T-helper 17 cell (primary cell): ENCODE measurements around the gene ZC3H11A. TPM values are rescaled to one million over a fixed set of nuclear protein-coding genes. Genes with fewer than 3 reads are reported as not detected.
"Not testable (repeated sequence)": the region's sequence is repeated elsewhere in the genome, so short reads cannot be mapped to it uniquely, and the experiment has no call there.

Source experiments
- ATAC-seq: fragments of 150-1000 bp; cut with Tn5 transposase; 2 replicates; pipeline ENCODE4 v1.10.0; 2021; ENCODE audit warnings: mild to moderate bottlenecking, moderate library complexity
- DNase-seq, 3 donors: peaks; one replicate each; pipeline versions ENCODE4 v3.0.0 to v3.0.0-alpha.2; 2020 to 2021
- H3K9me3 ChIP-seq: one replicate; pipeline ENCODE4 v1.7.0; 2013; ENCODE audit warnings: low read length, mild to moderate bottlenecking; ENCODE audit not compliant: control insufficient read depth, poor library complexity, severe bottlenecking
- H3K27ac Mint-ChIP-seq: one replicate; pipeline ENCODE4 v1.8.0; 2022; ENCODE audit warnings: mild to moderate bottlenecking, moderate library complexity, mixed read lengths
- H3K27me3 Mint-ChIP-seq: one replicate; pipeline ENCODE4 v1.8.0; 2022; ENCODE audit warnings: mixed read lengths
- H3K36me3 Mint-ChIP-seq: one replicate; pipeline ENCODE4 v1.8.0; 2022; ENCODE audit warnings: low read depth, mixed read lengths
- H3K4me1 Mint-ChIP-seq: one replicate; pipeline ENCODE4 v1.8.0; 2022; ENCODE audit warnings: mild to moderate bottlenecking, mixed read lengths
- H3K4me3 Mint-ChIP-seq: one replicate; pipeline ENCODE4 v1.8.0; 2022; ENCODE audit warnings: mild to moderate bottlenecking, moderate library complexity, mixed read lengths
- total RNA-seq, 4 donors: library from RNA in 2 of 4; stranded (reverse) in 2 of 4; gene quantifications; one replicate each; pipeline ENCODE4 v1.2.3 and lab custom pipeline; 2022 to 2026

ZC3H11A gene
- 10 to 100 TPM; 71.8 to 80.5 TPM for total RNA-seq
- 2.4 to 2.7 reads per million in 2 donors for total RNA-seq (lab: John Stamatoyannopoulos, UW)

DNA sequence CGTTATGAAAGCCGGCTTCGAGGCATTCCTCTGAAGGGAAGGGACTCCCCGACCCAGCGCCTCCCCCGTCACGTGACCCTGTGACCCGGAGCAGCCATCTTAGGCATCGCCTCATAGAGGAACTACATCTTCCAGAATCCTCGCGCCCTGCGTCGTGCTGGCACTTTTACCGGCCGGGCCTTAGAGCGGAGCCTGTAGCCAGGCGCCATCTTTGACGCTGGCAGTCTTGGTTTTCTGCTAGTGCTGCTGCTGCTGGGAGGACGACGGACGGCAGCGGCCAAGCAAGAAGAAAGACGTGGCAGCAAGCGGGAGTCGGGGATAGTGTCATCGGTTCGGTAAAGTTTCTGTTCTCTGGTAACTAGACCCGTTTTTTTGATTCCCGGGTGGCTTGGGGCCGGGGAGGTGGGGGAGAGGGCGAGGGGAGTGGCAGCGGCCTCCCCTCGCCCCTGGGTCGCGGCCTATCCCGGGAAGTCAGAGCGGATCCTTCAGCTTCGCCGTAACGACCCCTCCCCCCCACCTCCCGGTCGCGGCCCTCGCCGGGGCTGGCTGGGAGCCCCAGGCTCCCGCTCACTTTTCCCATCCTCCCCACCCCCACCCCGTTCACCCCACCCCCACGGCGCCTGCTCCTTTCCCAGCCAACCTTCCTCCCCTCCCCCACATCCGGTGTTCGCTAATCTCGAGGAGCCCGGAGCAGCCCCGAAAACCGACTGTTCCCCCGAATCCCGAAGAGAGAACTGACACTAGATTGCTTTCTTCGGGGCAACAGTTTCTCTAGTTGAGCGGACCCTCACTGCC, at the start of gene ZC3H11A, which contains the start of gene ZBED6:
Gene ZC3H11A, plus strand, starts transcription at position 183 of the 795 bp plus-strand sequence. CDS start 21,448 bp downstream, outside the sequence.
Gene ZBED6, plus strand, starts transcription at position 183 of the 795 bp plus-strand sequence. CDS start 1,900 bp downstream, outside the sequence.
- H3K4me1 Mint-ChIP-seq = peaks cover 38% of the 10 kb centered on the region
- H3K27ac Mint-ChIP-seq = peak within 1 kb of the TSS; percentile 98
- peaks cover 7% of the 10 kb centered on the region for H3K36me3 Mint-ChIP-seq
- H3K9me3 ChIP-seq = no peaks in the 10 kb centered on the region
- H3K4me3 Mint-ChIP-seq = peak within 1 kb of the TSS; percentile 100
- ATAC-seq (peak; percentile 99), DNase-seq (peak; percentile 95 to 97 (median 96))
- no peaks in the 10 kb centered on the region for H3K27me3 Mint-ChIP-seq

DNA sequence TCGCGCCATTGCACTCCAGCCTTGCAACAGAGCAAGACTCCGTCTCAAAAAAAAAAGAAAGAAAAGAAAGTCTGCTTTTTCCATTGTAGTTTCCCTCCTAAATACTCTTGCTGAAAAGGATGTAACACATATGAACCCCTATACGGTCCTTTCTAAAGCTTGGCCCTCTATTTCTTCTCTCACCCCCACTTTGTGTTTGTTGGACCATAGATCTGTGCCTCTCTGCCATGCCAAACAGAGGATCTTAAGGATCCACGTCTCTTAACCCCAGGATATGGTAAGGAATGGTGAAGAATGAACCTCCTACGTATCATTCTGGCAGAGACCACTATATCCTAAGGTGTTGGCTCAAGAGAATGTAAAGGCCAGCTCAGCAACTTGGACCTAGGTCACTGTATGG, 49.1 kb upstream of the ZC3H11A start:
- Mint-ChIP-seq H3K4me3 (no peak overlapping the region), H3K27ac (no peak overlapping the region), H3K36me3 (peaks cover 4% of the 10 kb centered on the region), H3K27me3 (no peaks in the 10 kb centered on the region), H3K4me1 (peaks cover 21% of the 10 kb centered on the region)
- DNase-seq (no peak), ATAC-seq (no peak)
- H3K9me3 ChIP-seq = no peaks in the 10 kb centered on the region

DNA sequence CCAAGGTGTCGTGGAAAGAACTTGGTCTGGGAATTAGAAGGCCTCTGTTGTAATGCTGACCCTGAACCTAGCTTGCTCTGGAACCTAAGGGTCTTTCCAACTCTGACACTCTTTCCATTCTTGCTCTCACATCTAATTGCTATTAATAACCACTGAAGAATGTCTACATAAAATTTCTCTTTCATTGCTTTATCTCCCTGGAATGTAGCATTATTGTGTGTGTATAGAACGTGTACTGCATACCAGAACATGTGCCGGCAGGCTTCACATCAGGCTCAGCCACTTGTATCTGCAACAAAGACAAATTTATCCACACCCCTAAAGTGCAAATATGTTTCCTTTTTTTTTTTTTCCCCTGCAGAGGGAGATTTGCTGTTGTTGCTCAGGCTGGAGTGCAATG, 44.4 kb upstream of the ZC3H11A start:
- Mint-ChIP-seq H3K4me3 (no peak overlapping the region), H3K27me3 (no peaks in the 10 kb centered on the region), H3K4me1 (peaks cover 18% of the 10 kb centered on the region), H3K36me3 (no peaks in the 10 kb centered on the region), H3K27ac (no peak overlapping the region)
- H3K9me3 ChIP-seq = no peaks in the 10 kb centered on the region
- ATAC-seq (no peak), DNase-seq (no peak)

DNA sequence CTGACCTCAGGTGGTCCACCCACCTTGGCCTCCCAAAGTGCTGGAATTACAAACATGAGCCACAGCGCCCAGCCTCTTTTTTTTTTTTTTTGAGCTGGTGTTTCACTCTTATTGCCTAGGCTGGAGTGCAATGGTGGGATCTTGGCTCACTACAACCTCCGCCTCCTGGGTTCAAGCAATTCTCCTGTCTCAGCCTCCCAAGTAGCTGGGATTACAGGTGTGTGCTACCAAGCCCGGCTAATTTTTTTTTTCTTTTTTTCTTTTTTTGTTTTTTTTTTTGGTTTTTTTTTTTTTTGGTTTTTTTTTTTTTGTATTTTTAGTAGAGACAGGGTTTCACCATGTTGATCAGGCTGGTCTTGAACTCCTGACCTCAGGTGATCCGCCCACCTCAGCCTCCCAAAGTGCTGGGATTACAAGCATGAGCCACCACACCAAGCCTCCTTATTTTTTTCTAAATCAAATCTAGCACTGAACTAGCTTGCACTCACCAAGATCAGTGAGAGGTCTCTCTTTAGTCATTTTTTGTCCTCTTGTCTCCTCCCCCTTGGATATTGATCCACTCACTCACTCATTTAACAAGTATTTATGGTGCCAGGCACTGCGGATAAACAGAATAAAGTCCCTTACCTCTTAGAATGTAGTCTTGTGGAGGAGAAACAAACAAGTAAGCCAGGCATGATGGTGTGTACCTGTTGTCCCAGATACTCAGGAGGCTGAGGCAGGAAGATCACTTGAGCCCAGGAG, 43.6 kb upstream of the ZC3H11A start:
- H3K4me1 Mint-ChIP-seq = peaks cover 21% of the 10 kb centered on the region
- H3K27ac Mint-ChIP-seq, H3K27me3 Mint-ChIP-seq, H3K36me3 Mint-ChIP-seq, DNase-seq, ATAC-seq, H3K9me3 ChIP-seq, H3K4me3 Mint-ChIP-seq: not testable (repeated sequence)

DNA sequence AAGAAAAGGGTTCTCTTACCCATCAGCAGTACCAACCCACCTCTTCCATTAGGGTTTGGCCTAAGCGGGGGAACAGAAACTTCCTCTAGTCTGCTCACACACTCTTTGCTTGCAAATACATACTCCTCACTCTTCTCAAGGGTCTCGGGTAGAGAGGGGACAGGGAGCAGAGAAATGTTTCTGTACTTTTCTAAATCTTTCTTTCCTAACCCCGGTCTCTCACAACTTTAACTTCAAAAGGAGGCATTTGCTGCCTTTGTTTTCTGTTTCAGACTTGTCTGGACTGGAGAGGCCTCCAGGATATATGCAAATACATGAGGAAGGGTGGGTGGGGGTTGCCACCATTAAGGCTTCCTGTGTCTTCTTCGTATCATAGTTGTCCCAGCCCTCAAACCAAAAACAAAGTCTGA, 41.0 kb upstream of the ZC3H11A start:
- peak overlapping the region; percentile 93 for H3K27ac Mint-ChIP-seq
- DNase-seq (no peak), ATAC-seq (peak; percentile 71)
- peaks cover 2% of the 10 kb centered on the region for H3K36me3 Mint-ChIP-seq
- no peaks in the 10 kb centered on the region for H3K9me3 ChIP-seq
- peaks cover 20% of the 10 kb centered on the region for H3K4me1 Mint-ChIP-seq
- H3K27me3 Mint-ChIP-seq = no peaks in the 10 kb centered on the region
- H3K4me3 Mint-ChIP-seq = peak overlapping the region; percentile 41

DNA sequence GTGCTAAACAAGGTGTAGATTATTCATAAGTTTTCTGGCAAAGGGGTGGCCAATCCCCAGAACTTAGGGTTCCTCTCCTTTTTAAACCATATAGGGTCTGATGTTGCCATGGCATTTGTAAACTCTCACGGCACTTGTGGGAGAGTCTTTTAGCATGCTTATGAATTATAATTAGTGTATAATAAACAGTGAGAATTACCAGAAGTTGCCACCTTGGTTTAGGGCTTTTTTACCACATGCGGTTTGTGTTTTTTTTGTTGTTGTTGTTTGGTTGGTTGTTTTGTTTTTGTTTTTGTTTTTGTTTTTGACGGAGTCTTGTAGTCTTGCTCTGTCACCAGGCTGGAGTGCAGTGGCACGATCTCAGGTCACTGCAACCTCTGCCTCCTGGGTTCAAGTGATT, 39.4 kb upstream of the ZC3H11A start:
- no peaks in the 10 kb centered on the region for H3K27me3 Mint-ChIP-seq
- peaks cover 20% of the 10 kb centered on the region for H3K4me1 Mint-ChIP-seq
- no peaks in the 10 kb centered on the region for H3K9me3 ChIP-seq
- H3K36me3 Mint-ChIP-seq = peaks cover 2% of the 10 kb centered on the region
- peak overlapping the region; percentile 25 for H3K4me3 Mint-ChIP-seq
- peak overlapping the region; percentile 43 for H3K27ac Mint-ChIP-seq
- DNase-seq = no peak
- ATAC-seq = no peak

DNA sequence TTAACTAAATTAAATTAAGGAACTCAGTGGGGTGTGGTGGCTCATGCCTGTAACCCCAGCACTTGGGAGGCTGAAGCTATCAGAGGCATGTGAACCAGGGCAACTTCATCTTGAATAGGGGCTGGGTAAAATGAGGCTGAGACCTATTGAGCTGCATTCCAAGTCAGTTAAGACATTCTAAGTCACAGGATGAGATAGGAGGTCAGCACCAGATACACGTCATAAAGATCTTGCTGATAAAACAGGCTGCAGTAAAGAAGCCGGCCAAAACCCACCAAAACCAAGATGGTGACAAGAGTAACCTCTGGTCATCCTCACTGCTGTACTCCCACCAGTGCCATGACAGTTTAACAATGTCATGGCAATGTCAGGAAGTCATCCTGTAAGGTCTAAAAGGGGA, 36.7 kb upstream of the ZC3H11A start:
- not testable (repeated sequence) for H3K4me3 Mint-ChIP-seq, H3K36me3 Mint-ChIP-seq, H3K27ac Mint-ChIP-seq, H3K9me3 ChIP-seq, DNase-seq, ATAC-seq, H3K27me3 Mint-ChIP-seq
- H3K4me1 Mint-ChIP-seq = peaks cover 26% of the 10 kb centered on the region

DNA sequence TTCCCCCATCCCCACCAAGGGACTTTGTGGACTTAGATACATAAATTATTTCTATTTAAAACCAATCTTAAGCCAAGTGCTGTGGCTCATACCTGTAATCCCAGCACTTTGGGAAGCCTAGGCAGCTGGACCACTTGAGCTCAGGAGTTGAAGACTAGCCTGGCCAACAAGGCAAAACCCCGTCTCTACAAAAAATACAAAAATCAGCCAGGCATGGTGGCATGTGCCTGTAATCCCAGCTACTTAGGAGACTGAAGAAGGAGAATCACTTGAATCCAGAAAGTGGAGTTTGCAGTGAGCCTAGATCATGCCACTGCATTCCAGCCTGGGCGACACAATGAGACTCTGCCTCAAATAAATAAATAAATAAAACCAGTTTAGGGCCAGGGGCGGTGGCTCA, 34.9 kb upstream of the ZC3H11A start:
- no peaks in the 10 kb centered on the region for H3K9me3 ChIP-seq
- no peak for ATAC-seq
- H3K36me3 Mint-ChIP-seq = peaks cover 2% of the 10 kb centered on the region
- H3K27ac Mint-ChIP-seq = peak overlapping the region; percentile 72
- no peak overlapping the region for H3K4me3 Mint-ChIP-seq
- peaks cover 31% of the 10 kb centered on the region for H3K4me1 Mint-ChIP-seq
- no peaks in the 10 kb centered on the region for H3K27me3 Mint-ChIP-seq
- DNase-seq = no peak

DNA sequence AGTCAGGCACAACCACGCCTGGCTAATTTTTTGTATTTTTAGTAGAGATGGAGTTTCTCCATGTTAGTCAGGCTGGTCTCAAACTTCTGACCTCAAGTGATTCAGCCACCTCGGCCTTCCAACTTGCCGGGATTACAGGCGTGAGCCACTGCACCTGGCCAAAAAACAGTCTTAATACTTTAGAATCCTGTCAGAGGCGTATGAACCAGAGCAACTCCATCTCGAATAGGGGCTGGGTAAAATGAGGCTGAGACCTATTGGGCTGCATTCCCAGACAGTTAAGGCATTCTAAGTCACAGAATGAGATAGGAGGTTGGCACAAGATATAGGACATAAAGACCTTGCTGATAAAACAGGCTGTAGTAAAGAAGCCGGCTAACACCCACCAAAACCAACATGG, 33.5 kb upstream of the ZC3H11A start:
- not testable (repeated sequence) for DNase-seq

DNA sequence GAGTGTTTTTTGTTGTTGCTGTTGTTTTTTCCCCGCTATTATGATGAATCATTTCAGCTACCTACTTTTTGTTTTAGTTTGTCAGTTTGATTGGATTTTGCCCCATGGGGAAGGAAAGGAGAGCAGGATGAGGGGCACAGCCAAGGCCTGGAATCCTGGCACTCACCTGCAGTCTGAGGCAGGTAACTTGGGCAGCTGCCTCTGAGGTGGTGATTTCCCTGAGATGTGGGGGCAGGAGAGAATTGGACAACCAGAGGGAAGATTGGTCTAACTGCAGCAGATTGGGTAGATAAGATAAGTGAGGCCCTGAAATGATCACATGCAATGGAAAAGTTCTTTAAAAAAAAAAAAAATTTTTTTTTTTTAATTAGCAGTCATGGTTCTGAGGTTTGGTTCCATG, 31.9 kb upstream of the ZC3H11A start:
- DNase-seq = no peak
- Mint-ChIP-seq H3K27ac (peak overlapping the region; percentile 97), H3K4me1 (peaks cover 39% of the 10 kb centered on the region), H3K4me3 (peak overlapping the region; percentile 67), H3K27me3 (no peaks in the 10 kb centered on the region), H3K36me3 (peaks cover 2% of the 10 kb centered on the region)
- no peak for ATAC-seq
- H3K9me3 ChIP-seq = no peaks in the 10 kb centered on the region

More for the DNA sequence above, 33.5 kb upstream of the ZC3H11A start:
- ATAC-seq, H3K4me3 Mint-ChIP-seq, H3K9me3 ChIP-seq, H3K27me3 Mint-ChIP-seq, H3K36me3 Mint-ChIP-seq, H3K27ac Mint-ChIP-seq: not testable (repeated sequence)
- peaks cover 31% of the 10 kb centered on the region for H3K4me1 Mint-ChIP-seq

DNA sequence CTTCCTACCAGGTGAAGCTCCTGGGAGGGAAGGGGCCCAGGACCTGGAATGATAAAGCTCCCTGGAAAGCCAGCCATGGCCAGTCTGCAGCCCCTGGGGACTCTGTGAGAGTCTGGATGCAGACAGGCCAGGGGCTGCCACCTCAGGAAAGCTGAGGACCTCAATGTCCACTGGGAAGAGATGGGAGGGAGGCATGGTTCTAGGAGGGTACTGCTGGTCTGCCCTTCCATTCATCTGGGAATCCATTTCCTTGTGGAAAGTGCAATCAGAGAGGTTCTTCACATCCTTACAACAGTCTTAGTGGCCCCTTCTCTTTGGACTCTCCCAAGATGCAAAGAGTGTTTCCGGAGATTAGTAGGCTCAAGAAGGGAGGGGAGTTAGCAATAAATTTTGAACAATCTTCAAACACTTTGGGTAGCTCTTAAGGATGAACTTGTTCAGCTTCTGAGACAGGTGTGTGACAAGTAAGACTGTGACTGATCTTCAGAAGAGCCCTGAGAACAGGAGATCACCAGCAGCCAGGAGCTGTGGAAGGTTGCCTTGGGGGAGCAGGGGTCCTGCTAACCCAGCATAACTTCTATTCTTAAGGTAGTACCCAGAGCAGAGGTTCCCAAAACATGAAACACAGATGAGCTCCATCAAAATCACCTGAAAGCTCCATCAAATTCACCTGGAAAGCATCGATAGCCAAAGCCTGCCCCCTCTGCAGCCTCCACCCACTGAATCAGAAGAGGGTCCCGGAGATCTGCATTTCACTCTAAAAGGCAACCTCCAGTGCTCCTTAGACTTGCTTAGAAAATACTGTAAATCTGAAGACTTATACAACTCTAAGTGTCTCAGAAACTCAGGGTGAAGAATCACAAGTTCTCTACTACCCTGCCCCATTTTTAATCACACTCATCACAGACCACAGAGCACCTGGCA, 31.1 kb upstream of the ZC3H11A start:
- H3K27ac Mint-ChIP-seq = peak overlapping the region; percentile 97
- H3K36me3 Mint-ChIP-seq = peaks cover 2% of the 10 kb centered on the region
- peaks cover 43% of the 10 kb centered on the region for H3K4me1 Mint-ChIP-seq
- peak overlapping the region; percentile 99 for H3K4me3 Mint-ChIP-seq
- ATAC-seq = peak; percentile 3
- no peaks in the 10 kb centered on the region for H3K27me3 Mint-ChIP-seq
- DNase-seq = no peak
- H3K9me3 ChIP-seq = no peaks in the 10 kb centered on the region

DNA sequence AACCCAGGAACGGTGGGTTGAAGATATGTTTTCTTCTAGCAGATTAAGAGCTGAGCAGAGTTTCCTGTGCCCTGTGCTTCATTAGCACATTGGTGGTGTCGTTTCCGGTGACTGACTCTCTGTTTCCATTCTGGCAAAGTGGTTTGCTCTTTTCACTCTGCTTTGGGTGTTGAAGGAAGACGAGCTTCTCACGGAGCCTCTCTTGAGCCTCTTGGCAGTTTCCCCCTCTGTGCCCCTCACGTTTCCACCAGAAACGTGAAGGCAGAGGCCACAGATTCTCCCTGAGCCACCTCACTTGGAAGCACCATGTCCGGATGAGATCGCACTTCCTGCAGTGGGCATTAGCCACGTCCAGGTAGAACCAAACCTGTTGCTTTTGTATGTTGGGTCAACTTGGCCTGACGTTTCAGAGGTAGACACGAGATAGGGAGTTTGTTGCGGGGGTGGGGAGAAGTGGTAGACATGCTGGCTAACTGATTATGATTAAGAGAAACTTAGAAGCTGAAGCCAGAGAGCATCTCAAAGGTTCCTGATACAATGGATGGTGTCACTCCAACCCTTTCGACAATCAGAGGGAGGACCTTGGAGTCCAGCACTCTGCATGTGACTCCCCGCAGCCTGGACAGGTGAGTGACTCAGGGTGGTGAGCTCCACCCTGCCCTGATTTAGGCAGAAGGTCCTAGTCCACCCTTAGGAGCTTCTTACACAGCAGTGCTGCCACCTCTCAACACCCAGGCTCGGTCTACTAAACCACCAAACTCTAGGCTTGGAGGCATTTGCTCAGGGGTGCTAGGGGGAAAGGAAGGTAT, 30.2 kb upstream of the ZC3H11A start, which contains the start of gene LAX1:
Gene LAX1, plus strand, starts transcription at position 155 of the 809 bp plus-strand sequence. Its CDS starts 383 bp downstream, at position 538.
- DNase-seq = peak; percentile 13 to 58 (median 48)
- peaks cover 2% of the 10 kb centered on the region for H3K36me3 Mint-ChIP-seq
- no peaks in the 10 kb centered on the region for H3K9me3 ChIP-seq
- peak within 1 kb of the TSS; percentile 99 for H3K4me3 Mint-ChIP-seq
- peaks cover 45% of the 10 kb centered on the region for H3K4me1 Mint-ChIP-seq
- H3K27me3 Mint-ChIP-seq = no peaks in the 10 kb centered on the region
- peak within 1 kb of the TSS; percentile 97 for H3K27ac Mint-ChIP-seq
- ATAC-seq = peak; percentile 92
